CD8-positive, alpha-beta memory T cell (primary cell): ENCODE data around the gene PEX16. TPM values are rescaled to one million over a fixed set of nuclear protein-coding genes. Genes with fewer than 3 reads are reported as not detected.

Source experiments
- CTCF ChIA-PET: fragments of 350-600 bp; sonication (Branson Sonifier 250); formaldehyde crosslinking; loops from one replicate; lab custom pipeline; 2021; ENCODE audit warnings: antibody characterized with exemption; lab: Charles Lee
- POLR2A ChIA-PET: fragments of 350-600 bp; sonication (Branson Sonifier 250); formaldehyde crosslinking; loops from one replicate; lab custom pipeline; 2021; ENCODE audit warnings: antibody characterized with exemption; lab: Charles Lee
- DNase-seq, 5 donors: peaks; one replicate each; pipeline versions ENCODE4 v3.0.0 to v3.0.0-alpha.2; 2020 to 2022; ENCODE audit warnings: mixed read lengths in 1 of 5
- H3K27ac ChIP-seq: one replicate; pipeline ENCODE4 v1.7.0; 2013; ENCODE audit warnings: low read depth, mild to moderate bottlenecking, low read length, moderate library complexity
- H3K27me3 ChIP-seq: 2 replicates; pipeline ENCODE4 v1.7.0; 2013; ENCODE audit warnings: low read length, mild to moderate bottlenecking; ENCODE audit not compliant: insufficient read depth, poor library complexity, severe bottlenecking
- H3K36me3 ChIP-seq: 2 replicates; pipeline ENCODE4 v1.7.0; 2013; ENCODE audit warnings: mild to moderate bottlenecking, low read length, moderate library complexity; ENCODE audit not compliant: insufficient read depth
- H3K4me1 ChIP-seq: 2 replicates; pipeline ENCODE4 v1.7.0; 2013; ENCODE audit warnings: mild to moderate bottlenecking, low read length, moderate library complexity; ENCODE audit not compliant: insufficient read depth
- H3K4me3 ChIP-seq: 2 replicates; pipeline ENCODE4 v1.7.0; 2013; ENCODE audit warnings: mild to moderate bottlenecking, low read length
- H3K9me3 ChIP-seq: 2 replicates; pipeline ENCODE4 v1.7.0; 2013; ENCODE audit warnings: mild to moderate bottlenecking, low read length
- H3K27ac Mint-ChIP-seq, 8 donors: one replicate each; pipeline ENCODE4 v1.8.0; 2020 to 2021; ENCODE audit warnings: mixed read lengths in 8 of 8, mild to moderate bottlenecking in 6 of 8, inconsistent platforms in 3 of 8, moderate library complexity in 3 of 8
- H3K27me3 Mint-ChIP-seq, 2 donors: one replicate each; pipeline ENCODE4 v1.8.0; 2020 to 2021; ENCODE audit warnings: mixed read lengths in 2 of 2, mild to moderate bottlenecking in 1 of 2, moderate library complexity in 1 of 2
- H3K36me3 Mint-ChIP-seq, 3 donors: one replicate each; pipeline ENCODE4 v1.8.0; 2020 to 2021; ENCODE audit warnings: mixed read lengths in 3 of 3, inconsistent platforms in 1 of 3, mild to moderate bottlenecking in 1 of 3
- H3K4me1 Mint-ChIP-seq, 3 donors: one replicate each; pipeline ENCODE4 v1.8.0; 2020 to 2021; ENCODE audit warnings: mixed read lengths in 3 of 3, inconsistent platforms in 1 of 3, mild to moderate bottlenecking in 1 of 3
- H3K4me3 Mint-ChIP-seq, 7 donors: one replicate each; pipeline ENCODE4 v1.8.0; 2020 to 2021; ENCODE audit warnings: mixed read lengths in 7 of 7, mild to moderate bottlenecking in 6 of 7, moderate library complexity in 4 of 7, inconsistent platforms in 2 of 7
- H3K9me3 Mint-ChIP-seq, 5 donors: one replicate each; pipeline ENCODE4 v1.8.0; 2020 to 2022; ENCODE audit warnings: mixed read lengths in 5 of 5, mild to moderate bottlenecking in 3 of 5, moderate library complexity in 2 of 5, inconsistent platforms in 1 of 5
- polyA plus RNA-seq: library from polyadenylated mRNA; unstranded; fragments of 300-500 nt; fragmentation: Illumina TruSeq; gene quantifications from one replicate; pipeline ENCODE4 v1.2.3, GENCODE V29; 2021
- total RNA-seq, 2 experiments: library from RNA; stranded (reverse); gene quantifications; one replicate each; pipeline ENCODE4 v1.2.3, GENCODE V29; 2021

PEX16 gene
- total and polyA plus RNA-seq, 3 experiments from 2014 or later = 35.1 to 63.4 (median 43.2) TPM

DNA sequence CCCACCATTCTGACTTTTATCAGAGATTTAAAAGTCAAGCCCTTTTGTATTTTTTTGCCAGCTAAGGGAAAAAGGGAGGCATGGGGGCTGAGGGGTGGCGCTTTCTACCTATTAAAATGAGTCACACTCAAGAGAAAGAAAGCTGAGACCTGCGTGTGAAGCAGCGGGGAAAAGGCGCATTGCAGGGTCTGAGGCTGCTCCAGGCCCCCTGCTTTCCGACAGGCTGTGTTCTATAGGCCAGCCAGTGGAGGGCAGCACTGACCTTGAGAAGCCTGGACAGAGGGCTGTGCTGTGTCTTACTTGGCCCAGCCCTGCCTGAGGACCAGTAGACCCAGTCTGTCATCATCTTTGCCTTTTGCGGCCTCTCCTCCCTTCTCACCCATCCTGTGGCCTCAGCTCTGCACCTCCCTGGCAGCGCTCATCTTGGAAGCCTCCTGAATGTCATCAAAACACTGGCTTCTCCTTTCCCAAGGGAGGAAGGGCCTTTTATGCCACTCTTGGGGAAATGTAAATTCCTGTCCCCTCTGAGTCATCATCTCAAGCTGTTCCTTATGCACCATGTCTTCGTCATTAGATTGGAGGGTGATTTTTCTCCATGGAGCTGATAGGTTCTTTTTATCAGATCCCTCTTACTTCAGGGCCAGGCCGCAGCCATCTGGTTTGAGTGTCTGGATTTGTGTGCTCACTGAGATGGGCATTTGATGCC, 44.9 kb downstream of the PEX16 start:
- no peak overlapping the region for H3K27ac Mint-ChIP-seq
- peaks cover 17 to 94% (median 42%) of the 10 kb centered on the region in 3 donors for H3K36me3 Mint-ChIP-seq
- H3K27me3 ChIP-seq = no peaks in the 10 kb centered on the region
- H3K4me3 Mint-ChIP-seq = no peak overlapping the region
- H3K4me1 ChIP-seq = no peaks in the 10 kb centered on the region
- no peaks in the 10 kb centered on the region for H3K9me3 Mint-ChIP-seq
- H3K4me3 ChIP-seq = no peak overlapping the region
- DNase-seq = peak in 2 of 5 donors; percentile 11 to 53
- POLR2A ChIA-PET = no interaction called here
- CTCF ChIA-PET = interaction anchor here (1.3 to 2.0 kb wide), 4 partner anchors 13 to 134 kb away, joined by 3 to 5 read pairs (median 4); no protein-coding TSS in a partner anchor
- no peaks in the 10 kb centered on the region for H3K9me3 ChIP-seq
- no peaks in the 10 kb centered on the region for H3K27me3 Mint-ChIP-seq
- H3K27ac ChIP-seq = no peak overlapping the region
- no peaks in the 10 kb centered on the region for H3K4me1 Mint-ChIP-seq
- peaks cover 68% of the 10 kb centered on the region for H3K36me3 ChIP-seq

GRCh38 chr11:45871638-45872037, 46.0 kb downstream of the PEX16 start:
- H3K4me3 Mint-ChIP-seq = no peak overlapping the region

GRCh38 chr11:45870706-45871105, 47.0 kb downstream of the PEX16 start:
- no peak overlapping the region for H3K27ac ChIP-seq
- ChIA-PET POLR2A (interaction anchor here (0.6 kb wide), 1 partner anchor 26 kb away, joined by 3 read pairs; no protein-coding TSS in a partner anchor), CTCF (interaction anchor here (1.1 kb wide), 1 partner anchor 99 kb away, joined by 3 read pairs; no protein-coding TSS in a partner anchor)
- Mint-ChIP-seq H3K36me3 (peaks cover 15 to 92% (median 44%) of the 10 kb centered on the region in 3 donors), H3K4me3 (no peak overlapping the region), H3K4me1 (no peaks in the 10 kb centered on the region), H3K27me3 (peaks cover 0 to 1% of the 10 kb centered on the region in 2 donors), H3K9me3 (no peaks in the 10 kb centered on the region), H3K27ac (peak overlapping the region in 1 of 8 donors; percentile 9)
- DNase-seq = no peak
- peaks cover 69% of the 10 kb centered on the region for H3K36me3 ChIP-seq
- no peaks in the 10 kb centered on the region for H3K27me3 ChIP-seq
- H3K4me1 ChIP-seq = no peaks in the 10 kb centered on the region
- H3K9me3 ChIP-seq = no peaks in the 10 kb centered on the region
- no peak overlapping the region for H3K4me3 ChIP-seq

More at GRCh38 chr11:45871638-45872037, 46.0 kb downstream of the PEX16 start:
- Histone ChIP-seq H3K27ac (no peak overlapping the region), H3K4me1 (no peaks in the 10 kb centered on the region), H3K36me3 (peaks cover 63% of the 10 kb centered on the region), H3K9me3 (no peaks in the 10 kb centered on the region), H3K27me3 (no peaks in the 10 kb centered on the region), H3K4me3 (no peak overlapping the region)
- Mint-ChIP-seq H3K36me3 (peaks cover 10 to 92% (median 40%) of the 10 kb centered on the region in 3 donors), H3K4me1 (no peaks in the 10 kb centered on the region), H3K27me3 (no peaks in the 10 kb centered on the region), H3K9me3 (no peaks in the 10 kb centered on the region), H3K27ac (no peak overlapping the region)
- POLR2A ChIA-PET = no interaction called here
- CTCF ChIA-PET = interaction anchor here (1.3 to 2.0 kb wide), 2 partner anchors 23 to 135 kb away, joined by 4 to 5 read pairs; no protein-coding TSS in a partner anchor
- no peak for DNase-seq

DNA sequence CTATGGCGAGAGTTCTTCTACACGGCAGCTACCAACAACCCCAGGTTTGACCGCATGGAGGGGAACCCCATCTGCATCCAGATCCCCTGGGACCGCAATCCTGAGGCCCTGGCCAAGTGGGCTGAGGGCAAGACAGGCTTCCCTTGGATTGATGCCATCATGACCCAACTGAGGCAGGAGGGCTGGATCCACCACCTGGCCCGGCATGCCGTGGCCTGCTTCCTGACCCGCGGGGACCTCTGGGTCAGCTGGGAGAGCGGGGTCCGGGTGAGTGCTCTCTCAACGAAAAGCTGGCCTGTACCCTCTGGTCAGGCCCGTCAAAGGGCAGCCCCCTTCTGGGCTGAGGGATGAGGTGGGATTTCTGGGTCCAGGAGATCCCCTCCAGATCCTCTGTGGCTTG, 48.1 kb downstream of the PEX16 start:
- Mint-ChIP-seq H3K27me3 (peaks cover 0 to 1% of the 10 kb centered on the region in 2 donors), H3K9me3 (no peaks in the 10 kb centered on the region), H3K4me1 (no peaks in the 10 kb centered on the region), H3K4me3 (no peak overlapping the region), H3K27ac (no peak overlapping the region), H3K36me3 (peaks cover 18 to 93% (median 48%) of the 10 kb centered on the region in 3 donors)
- H3K27me3 ChIP-seq = no peaks in the 10 kb centered on the region
- ChIA-PET CTCF (interaction anchor here (1.0 to 1.1 kb wide), 2 partner anchors 17 to 98 kb away, joined by 3 read pairs; no protein-coding TSS in a partner anchor), POLR2A (no interaction called here)
- no peak overlapping the region for H3K27ac ChIP-seq
- peaks cover 64% of the 10 kb centered on the region for H3K36me3 ChIP-seq
- H3K9me3 ChIP-seq = no peaks in the 10 kb centered on the region
- H3K4me3 ChIP-seq = no peak overlapping the region
- no peaks in the 10 kb centered on the region for H3K4me1 ChIP-seq
- DNase-seq = no peak

DNA sequence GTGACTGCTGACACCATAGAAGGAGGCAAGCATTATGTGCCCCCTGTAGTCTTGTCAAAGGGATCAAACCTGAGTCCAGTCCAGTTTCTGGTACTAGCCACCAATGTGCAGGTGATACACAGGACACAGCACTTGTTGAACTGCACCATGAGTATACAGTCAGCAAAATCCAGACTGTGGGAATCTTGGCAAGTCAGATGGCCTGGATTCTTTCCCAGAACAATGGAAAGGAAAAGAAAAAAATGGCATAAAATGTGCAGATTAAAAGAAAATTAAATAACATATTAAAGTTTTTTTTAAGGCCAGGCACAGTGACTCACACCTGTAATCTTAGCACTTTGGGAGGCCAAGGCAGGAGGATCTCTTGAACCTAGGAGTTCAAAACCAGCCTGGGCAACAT, 53.6 kb downstream of the PEX16 start:
- Mint-ChIP-seq H3K27me3 (peaks cover 0 to 1% of the 10 kb centered on the region in 2 donors), H3K36me3 (peaks cover 20 to 91% (median 43%) of the 10 kb centered on the region in 3 donors), H3K9me3 (no peaks in the 10 kb centered on the region), H3K4me3 (no peak overlapping the region), H3K4me1 (no peaks in the 10 kb centered on the region), H3K27ac (no peak overlapping the region)
- no peak for DNase-seq
- ChIA-PET POLR2A (no interaction called here), CTCF (no interaction called here)
- peaks cover 77% of the 10 kb centered on the region for H3K36me3 ChIP-seq
- H3K4me1 ChIP-seq = no peaks in the 10 kb centered on the region
- H3K27ac ChIP-seq = no peak overlapping the region
- H3K27me3 ChIP-seq = no peaks in the 10 kb centered on the region
- H3K9me3 ChIP-seq = no peaks in the 10 kb centered on the region
- no peak overlapping the region for H3K4me3 ChIP-seq

DNA sequence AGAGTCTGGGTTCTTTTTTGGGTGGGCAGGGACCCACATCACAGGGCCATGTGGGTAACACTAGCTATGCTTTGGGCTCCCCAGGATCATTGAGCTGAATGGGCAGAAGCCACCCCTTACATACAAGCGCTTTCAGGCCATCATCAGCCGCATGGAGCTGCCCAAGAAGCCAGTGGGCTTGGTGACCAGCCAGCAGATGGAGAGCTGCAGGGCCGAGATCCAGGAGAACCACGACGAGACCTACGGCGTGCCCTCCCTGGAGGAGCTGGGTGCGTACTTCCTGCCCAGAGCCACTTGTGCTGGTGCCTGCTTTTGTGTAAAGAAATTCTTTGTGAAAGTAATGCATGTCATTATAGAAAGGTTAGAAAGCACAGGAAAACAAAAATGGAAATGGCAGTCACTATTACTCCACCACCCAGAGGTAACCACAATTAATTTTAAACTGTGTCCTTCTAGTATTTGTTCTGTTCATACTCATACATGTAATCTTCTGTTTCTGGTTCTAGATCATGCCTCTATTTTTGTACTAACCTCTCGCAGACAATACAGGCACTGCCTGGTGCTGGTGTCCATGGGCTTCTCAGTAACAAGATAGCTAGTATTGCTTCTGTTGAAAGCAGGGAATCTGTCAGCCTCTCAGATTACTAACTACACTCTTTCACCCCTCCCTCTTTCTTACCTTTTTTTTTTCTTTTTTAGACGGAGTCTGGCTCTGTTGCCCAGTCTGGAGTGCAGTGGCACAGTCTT, 56.7 kb downstream of the PEX16 start:
- Histone ChIP-seq H3K4me1 (no peaks in the 10 kb centered on the region), H3K9me3 (no peaks in the 10 kb centered on the region), H3K27me3 (no peaks in the 10 kb centered on the region), H3K36me3 (peaks cover 84% of the 10 kb centered on the region), H3K4me3 (no peak overlapping the region), H3K27ac (no peak overlapping the region)
- Mint-ChIP-seq H3K4me3 (no peak overlapping the region), H3K36me3 (peaks cover 15 to 90% (median 38%) of the 10 kb centered on the region in 3 donors), H3K4me1 (peaks cover 0 to 6% (median 3%) of the 10 kb centered on the region in 3 donors), H3K27ac (peak overlapping the region in 1 of 8 donors; percentile 47), H3K27me3 (no peaks in the 10 kb centered on the region), H3K9me3 (no peaks in the 10 kb centered on the region)
- CTCF ChIA-PET = interaction anchor here (2.1 kb wide), 1 partner anchor 14 kb away, joined by 5 read pairs; the partner anchor contains the start of gene CRY2
- no peak for DNase-seq
- POLR2A ChIA-PET = no interaction called here

DNA sequence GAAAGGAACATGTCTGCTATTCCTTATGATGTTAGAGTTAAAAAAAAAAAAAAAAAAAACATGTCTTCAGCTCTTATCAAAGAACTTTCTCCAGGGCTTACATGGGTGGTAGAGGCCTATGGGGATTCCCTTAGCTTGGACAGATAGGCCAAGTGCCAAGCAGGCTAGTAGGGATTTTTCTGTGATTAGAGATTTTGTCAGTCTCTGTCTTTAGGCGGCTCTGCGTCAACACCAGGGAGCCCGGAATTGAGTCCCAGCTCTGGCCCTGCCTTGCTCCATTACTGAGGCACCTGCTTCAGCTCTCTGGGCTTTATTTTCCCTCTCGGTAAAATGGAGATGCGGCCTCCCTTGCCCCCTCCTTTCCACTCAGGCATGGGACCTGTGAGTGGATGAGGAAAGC, 57.3 kb downstream of the PEX16 start:
- no peak overlapping the region for H3K27ac ChIP-seq
- H3K27me3 Mint-ChIP-seq = no peaks in the 10 kb centered on the region

More for the DNA sequence above, 57.3 kb downstream of the PEX16 start:
- H3K36me3 Mint-ChIP-seq = peaks cover 13 to 90% (median 34%) of the 10 kb centered on the region in 3 donors
- Histone ChIP-seq H3K9me3 (no peaks in the 10 kb centered on the region), H3K36me3 (peaks cover 84% of the 10 kb centered on the region), H3K27me3 (no peaks in the 10 kb centered on the region), H3K4me3 (no peak overlapping the region), H3K4me1 (no peaks in the 10 kb centered on the region)
- H3K9me3 Mint-ChIP-seq = no peaks in the 10 kb centered on the region
- peaks cover 0 to 6% (median 3%) of the 10 kb centered on the region in 3 donors for H3K4me1 Mint-ChIP-seq
- no peak for DNase-seq
- peak overlapping the region in 1 of 8 donors; percentile 47 for H3K27ac Mint-ChIP-seq
- ChIA-PET CTCF (interaction anchor here (1.2 to 2.1 kb wide), 2 partner anchors 13 to 14 kb away, joined by 3 to 5 read pairs; partner anchors contain the start of gene CRY2), POLR2A (no interaction called here)
- no peak overlapping the region for H3K4me3 Mint-ChIP-seq
